GM19099 (cell line): ENCODE measurements around the gene TPD52L3.

Experiments used
- POLR2A ChIP-seq: IDR thresholded peaks from 3 replicates; pipeline ENCODE4 v1.6.1; 2011; ENCODE audit warnings: low read depth; ENCODE audit not compliant: insufficient read length; ENCODE audit errors: extremely low read depth

The TPD52L3 gene

GRCh38 chr9:6328103-6328502 lies at the start of gene TPD52L3:
Gene TPD52L3 (plus strand): TSS chr9:6328375. CDS start chr9:6328596, 221 bp downstream.
- TF ChIP-seq POLR2A, result no peak

- no peak for TF ChIP-seq POLR2A
Observed at GRCh38 chr9:6301858-6302257, 26.3 kb upstream of the TPD52L3 start.

- no peak for TF ChIP-seq POLR2A
Observed at GRCh38 chr9:6302417-6302816, 25.8 kb upstream of the TPD52L3 start.

- TF ChIP-seq POLR2A, result no peak
Observed at GRCh38 chr9:6304232-6304631, 23.9 kb upstream of the TPD52L3 start.

- no peak for TF ChIP-seq POLR2A
Observed at GRCh38 chr9:6305954-6306563, 22.1 kb upstream of the TPD52L3 start.

- no peak for TF ChIP-seq POLR2A
Observed at GRCh38 chr9:6307551-6308096, 20.6 kb upstream of the TPD52L3 start.

GRCh38 chr9:6330958-6331634 lies 2.9 kb downstream of the TPD52L3 start:
- TF ChIP-seq POLR2A, result no peak

GRCh38 chr9:6334305-6334704 lies 6.1 kb downstream of the TPD52L3 start:
- no peak for TF ChIP-seq POLR2A

GRCh38 chr9:6348766-6349165 lies 20.6 kb downstream of the TPD52L3 start:
- TF ChIP-seq POLR2A, result no peak

GRCh38 chr9:6351737-6352136 lies 23.6 kb downstream of the TPD52L3 start:
- no peak for TF ChIP-seq POLR2A

- no peak for TF ChIP-seq POLR2A
Observed at GRCh38 chr9:6354072-6354686, 26.0 kb downstream of the TPD52L3 start.

- no peak for TF ChIP-seq POLR2A
Observed at GRCh38 chr9:6355728-6356127, 27.6 kb downstream of the TPD52L3 start.

- TF ChIP-seq POLR2A, result no peak
Observed at GRCh38 chr9:6356441-6356840, 28.3 kb downstream of the TPD52L3 start.

GRCh38 chr9:6356904-6357303 lies 28.7 kb downstream of the TPD52L3 start:
- TF ChIP-seq POLR2A, result no peak

- TF ChIP-seq POLR2A, result no peak
Observed at GRCh38 chr9:6367128-6367890, 39.1 kb downstream of the TPD52L3 start.

- no peak for TF ChIP-seq POLR2A
Observed at GRCh38 chr9:6368831-6369230, 40.7 kb downstream of the TPD52L3 start.
